DMS 273 (cell line): Measurements from ENCODE around the gene RELN.

Experiments used
- DNase-seq: peaks from one replicate; lab custom pipeline; 2025; ENCODE audit not compliant: unreplicated experiment; lab: John Stamatoyannopoulos, UW

Gene RELN

GRCh38 chr7:103437623-103438022 lies 551.8 kb downstream of the RELN start:
- DNase-seq = no peak

DNA sequence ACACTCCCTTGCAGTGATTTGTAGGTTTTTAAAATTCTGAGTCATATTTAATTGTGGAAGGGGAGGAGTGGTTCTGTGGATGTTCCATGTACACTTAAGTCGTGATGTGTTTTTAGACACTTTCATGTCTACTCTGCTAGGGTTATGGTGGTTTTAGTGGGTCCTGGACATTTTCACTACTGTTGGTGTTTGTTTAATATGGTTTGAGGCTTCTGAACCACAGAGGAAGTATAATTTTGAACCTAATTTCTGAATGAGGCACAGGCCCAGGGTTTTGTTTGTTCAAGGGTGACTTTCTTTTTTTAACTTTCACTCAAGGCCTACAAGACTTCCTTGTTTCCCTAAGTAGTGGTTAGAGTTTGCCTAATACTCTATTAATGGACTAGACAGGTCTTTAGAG lies 556.7 kb downstream of the RELN start:
- DNase-seq = no peak

DNA sequence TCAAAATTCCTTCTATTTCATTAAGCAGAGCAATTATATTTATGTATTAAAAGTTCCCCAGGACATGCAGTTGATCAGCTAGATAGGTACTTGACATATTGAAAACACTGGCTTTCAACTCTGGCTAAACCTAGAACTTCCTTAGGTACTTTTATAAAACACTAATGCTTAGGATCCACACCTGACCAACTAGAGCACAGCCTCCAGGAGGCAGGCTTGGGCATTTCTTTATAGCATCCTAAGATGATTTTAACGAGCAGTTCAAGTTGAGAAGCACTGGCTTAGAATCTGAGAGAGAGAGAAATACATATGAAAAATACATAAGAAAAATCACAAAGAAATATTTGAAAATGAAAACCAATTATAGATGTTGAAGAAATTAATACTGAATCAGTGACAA lies 564.3 kb downstream of the RELN start:
- DNase-seq = peak; percentile 19

DNA sequence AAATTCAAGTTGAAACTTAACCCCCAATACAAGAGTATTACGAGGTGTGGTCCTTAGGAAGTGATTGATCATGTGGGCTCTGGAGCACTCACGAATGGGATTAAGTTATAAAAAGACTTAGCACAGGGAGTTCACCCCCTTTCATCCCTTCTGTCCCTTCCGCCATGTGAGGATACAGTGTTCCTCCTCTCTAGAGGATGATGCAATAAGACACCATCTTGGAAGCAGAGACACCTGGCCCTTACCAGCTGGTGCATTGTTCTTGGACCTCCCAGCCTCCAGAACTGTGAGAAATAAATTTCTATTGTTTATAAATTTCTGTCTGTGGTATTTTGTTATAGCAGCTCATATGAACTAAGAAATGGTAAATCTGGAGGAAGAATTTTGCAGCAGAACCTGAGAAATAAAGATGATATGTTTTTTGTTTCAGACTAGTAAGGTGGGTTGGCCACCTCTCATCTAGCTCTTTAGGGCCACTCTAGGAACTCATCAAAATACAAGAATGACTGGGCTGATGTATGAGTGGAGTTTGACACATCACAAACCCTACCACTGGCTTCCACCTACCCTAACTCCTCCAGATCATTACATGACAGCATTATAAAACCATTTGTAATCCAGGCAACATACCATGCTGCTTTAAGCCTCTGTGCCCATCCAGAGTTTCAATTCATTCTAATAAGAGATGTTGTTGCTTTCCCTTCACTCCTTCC lies 565.8 kb downstream of the RELN start:
- no peak for DNase-seq
